GM21390 (cell line): Measurements from ENCODE around the gene ZNF792.
"Not testable (repeated sequence)": the region's sequence is repeated elsewhere in the genome, so short reads cannot be mapped to it uniquely, and the experiment has no call there.

Experiments used
- ATAC-seq: cut with Tn5 transposase; IDR thresholded peaks from one replicate; pipeline ENCODE4 v1.9.1; 2021; ENCODE audit not compliant: unreplicated experiment

ZNF792 gene

DNA sequence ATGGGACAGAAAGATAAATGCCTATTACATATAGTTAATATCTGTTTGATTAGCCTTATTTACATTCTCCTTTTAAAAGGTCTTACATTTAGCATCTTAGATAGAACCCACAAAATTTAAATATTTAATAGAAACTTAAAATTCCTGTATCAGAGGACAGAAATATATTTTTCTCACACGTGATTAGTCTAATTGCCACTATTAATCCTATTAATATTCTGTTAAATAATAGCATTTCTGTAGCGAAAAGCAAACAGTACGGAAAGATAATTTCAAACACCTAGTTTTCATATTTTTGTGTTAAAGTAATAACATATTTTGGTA is 37.7 kb downstream of the ZNF792 start:
- ATAC-seq = no peak

- no peak for ATAC-seq
These were observed 38.7 kb downstream of the ZNF792 start for GRCh38 chr19:34925278-34925855.

DNA sequence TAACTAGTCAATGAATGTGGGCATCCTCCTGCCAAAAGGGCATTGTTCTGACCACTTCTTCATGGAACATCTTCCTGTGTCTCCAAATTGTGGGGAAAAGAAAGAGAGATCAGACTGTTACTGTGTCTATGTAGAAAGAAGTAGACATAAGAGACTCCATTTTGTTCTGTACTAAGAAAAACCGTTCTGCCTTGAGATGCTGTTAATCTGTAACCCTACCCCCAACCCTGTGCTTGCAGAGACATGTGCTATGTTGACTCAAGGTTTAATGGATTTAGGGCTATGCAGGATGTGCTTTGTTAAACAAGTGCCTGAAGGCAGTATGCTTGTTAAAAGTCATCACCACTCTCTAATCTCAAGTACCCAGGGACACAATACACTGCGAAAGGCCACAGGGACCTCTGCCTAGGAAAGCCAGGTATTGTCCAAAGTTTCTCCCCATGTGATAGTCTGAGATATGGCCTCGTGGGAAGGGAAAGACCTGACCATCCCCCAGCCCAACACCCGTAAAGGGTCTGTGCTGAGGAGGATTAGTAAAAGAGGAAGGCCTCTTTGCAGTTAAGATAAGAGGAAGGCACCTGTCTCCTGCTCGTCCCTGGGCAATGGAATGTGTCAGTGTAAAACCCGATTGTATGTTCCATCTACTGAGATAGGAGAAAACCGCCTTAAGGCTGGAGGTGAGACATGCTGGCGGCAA is 43.8 kb downstream of the ZNF792 start:
- ATAC-seq = not testable (repeated sequence)

DNA sequence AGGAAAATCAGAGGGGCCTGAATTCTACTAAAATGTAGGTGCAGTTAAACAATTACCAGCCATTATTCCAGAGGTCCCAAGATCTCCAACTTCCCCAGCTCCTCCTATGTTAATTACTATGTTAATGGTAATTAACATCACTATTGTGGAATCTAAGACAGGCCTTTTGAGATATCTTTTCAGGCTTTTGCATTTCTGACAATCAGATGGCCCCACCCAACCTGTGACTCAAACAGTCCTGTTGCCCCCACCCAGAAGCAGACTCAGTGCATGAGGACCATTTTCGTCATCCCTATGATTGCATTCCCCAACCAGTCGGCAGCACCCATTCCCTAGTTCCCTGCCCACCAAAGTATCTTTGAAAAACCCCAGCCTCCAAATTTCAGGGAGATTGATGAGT is 45.8 kb downstream of the ZNF792 start:
- no peak for ATAC-seq

DNA sequence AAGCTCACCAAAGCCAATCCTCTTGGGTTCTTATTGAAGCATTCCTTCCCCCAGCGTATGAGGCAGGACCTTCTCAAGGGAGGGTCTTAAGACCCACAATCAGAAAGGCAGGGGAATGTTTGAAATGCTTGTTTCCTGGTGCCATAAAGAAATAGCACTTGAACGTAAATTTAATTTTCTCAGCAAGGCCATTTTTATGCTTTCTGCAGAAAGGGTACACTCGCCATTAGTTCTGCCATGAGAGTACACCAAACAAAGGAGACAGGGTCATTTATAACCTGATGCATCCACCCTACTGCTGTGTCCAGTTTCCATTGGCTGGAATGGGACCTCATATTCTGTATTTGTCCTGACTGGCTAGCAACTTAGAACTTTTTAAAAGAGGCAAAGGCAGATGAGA is 46.9 kb downstream of the ZNF792 start:
- not testable (repeated sequence) for ATAC-seq

- no peak for ATAC-seq
These were observed 53.3 kb downstream of the ZNF792 start for GRCh38 chr19:34910770-34911169.
